Peyer's patch (tissue), 4 donors: ENCODE results near the gene KDM1B. TPM values are rescaled to one million over a fixed set of nuclear protein-coding genes. Genes with fewer than 3 reads are reported as not detected.
"Not testable (repeated sequence)": the region's sequence is repeated elsewhere in the genome, so short reads cannot be mapped to it uniquely, and the experiment has no call there.

ENCODE experiments used
- DNase-seq, 3 donors: peaks; one replicate each; pipeline ENCODE4 v3.0.0-alpha.2; 2017 to 2019
- H3K27ac ChIP-seq, 4 donors: fragments of 200-600 bp; sonication (generic); one replicate each; pipeline ENCODE4 v1.5.1; 2016 to 2019
- H3K27me3 ChIP-seq, 2 donors: fragments of 200-600 bp; sonication (generic); one replicate each; pipeline ENCODE4 v1.5.1; 2019
- H3K36me3 ChIP-seq, 3 donors: fragments of 200-600 bp; sonication (generic); one replicate each; pipeline ENCODE4 v1.5.1; 2016 to 2019
- H3K4me1 ChIP-seq, 4 donors: fragments of 200-600 bp; sonication (generic); one replicate each; pipeline ENCODE4 v1.5.1; 2016 to 2019
- H3K4me3 ChIP-seq, 4 donors: fragments of 200-600 bp; sonication (generic); 1 replicate in 3 of 4; 2 replicates in 1 of 4; pipeline ENCODE4 v1.5.1; 2016 to 2019; ENCODE audit warnings: mild to moderate bottlenecking in 1 of 4
- H3K9me3 ChIP-seq, 4 donors: fragments of 200-600 bp; sonication (generic); one replicate each; pipeline ENCODE4 v1.5.1; 2016 to 2019; ENCODE audit warnings: mild to moderate bottlenecking in 1 of 4
- CTCF ChIP-seq, 6 experiments: fragments of 450-650 bp in 4 of 6; fragments of 200-600 bp in 2 of 6; sonication (generic) in 1 of 6; IDR thresholded peaks; one replicate each; pipeline ENCODE4 v1.5.1; 2017 to 2019; ENCODE audit warnings: antibody characterized with exemption in 6 of 6, mild to moderate bottlenecking in 3 of 6, moderate library complexity in 1 of 6
- POLR2A ChIP-seq, 2 donors: fragments of 450-650 bp; IDR thresholded peaks; one replicate each; pipeline ENCODE4 v1.5.1; 2017; ENCODE audit warnings: antibody characterized with exemption in 2 of 2, mild to moderate bottlenecking in 2 of 2, moderate library complexity in 2 of 2
- total RNA-seq, 4 donors: library from RNA; depleted of rRNA; stranded (reverse); fragments of >200 nt; gene quantifications; one replicate each; pipeline ENCODE4 v1.1.0, GENCODE V29; 2016

The KDM1B gene
- total RNA-seq, 4 donors from 2014 or later: 15.1 to 22.1 (median 19.1) TPM

- Histone ChIP-seq H3K4me1 (no peaks in the 10 kb centered on the region), H3K36me3 (peaks cover 0 to 71% (median 0%) of the 10 kb centered on the region in 3 donors), H3K4me3 (no peak overlapping the region), H3K9me3 (no peaks in the 10 kb centered on the region), H3K27me3 (no peaks in the 10 kb centered on the region), H3K27ac (no peak overlapping the region)
- TF ChIP-seq POLR2A (IDR thresholded peaks at IDR 0.05): no peak
- no peak for TF ChIP-seq CTCF (IDR thresholded peaks at IDR 0.05)
- DNase-seq: no peak
Measured at GRCh38 chr6:18141805-18142590, 13.2 kb upstream of the KDM1B start.

DNA sequence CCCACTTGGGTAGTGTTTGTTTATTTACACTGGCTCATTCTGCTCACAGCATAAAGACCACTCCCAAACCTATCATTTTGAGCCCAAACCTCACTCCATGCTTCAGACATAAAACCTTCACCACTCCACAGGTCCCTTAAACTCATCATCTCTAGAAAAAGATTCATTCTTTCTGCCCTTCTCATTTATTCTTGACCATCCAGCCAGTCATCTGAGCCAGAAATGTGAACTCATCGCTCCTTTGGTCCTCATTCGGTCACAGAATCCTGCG, 12.7 kb upstream of the KDM1B start:
- no peak for DNase-seq
- H3K4me1 ChIP-seq: peaks cover 0 to 2% (median 0%) of the 10 kb centered on the region in 4 donors

GRCh38 chr6:18147160-18147559, 8.1 kb upstream of the KDM1B start:
- Histone ChIP-seq H3K4me1 (peaks cover 0 to 18% (median 0%) of the 10 kb centered on the region in 4 donors), H3K27ac (peak overlapping the region in 3 of 4 donors; percentile 1 to 77 (median 64)), H3K27me3 (no peaks in the 10 kb centered on the region), H3K4me3 (no peak overlapping the region), H3K36me3 (peaks cover 0 to 33% (median 0%) of the 10 kb centered on the region in 3 donors), H3K9me3 (no peaks in the 10 kb centered on the region)
- peak in 1 of 3 donors; percentile 53 for DNase-seq
- no peak for TF ChIP-seq POLR2A (IDR thresholded peaks at IDR 0.05)
- no peak for TF ChIP-seq CTCF (IDR thresholded peaks at IDR 0.05)

More for the DNA sequence above, 12.7 kb upstream of the KDM1B start:
- no peak overlapping the region for H3K4me3 ChIP-seq
- H3K36me3 ChIP-seq: peaks cover 0 to 68% (median 0%) of the 10 kb centered on the region in 3 donors
- H3K9me3 ChIP-seq: no peaks in the 10 kb centered on the region
- no peak overlapping the region for H3K27ac ChIP-seq
- no peaks in the 10 kb centered on the region for H3K27me3 ChIP-seq
- TF ChIP-seq CTCF (IDR thresholded peaks at IDR 0.05) (no peak), POLR2A (IDR thresholded peaks at IDR 0.05) (no peak)

- Histone ChIP-seq H3K27ac (peak overlapping the region in 3 of 4 donors; percentile 1 to 77 (median 64)), H3K4me3 (no peak overlapping the region), H3K4me1 (peaks cover 0 to 18% (median 0%) of the 10 kb centered on the region in 4 donors), H3K9me3 (no peaks in the 10 kb centered on the region), H3K36me3 (peaks cover 0 to 29% (median 0%) of the 10 kb centered on the region in 3 donors), H3K27me3 (no peaks in the 10 kb centered on the region)
- TF ChIP-seq POLR2A (IDR thresholded peaks at IDR 0.05): no peak
- no peak for TF ChIP-seq CTCF (IDR thresholded peaks at IDR 0.05)
- DNase-seq: no peak
Measured at GRCh38 chr6:18147616-18148015, 7.6 kb upstream of the KDM1B start.

DNA sequence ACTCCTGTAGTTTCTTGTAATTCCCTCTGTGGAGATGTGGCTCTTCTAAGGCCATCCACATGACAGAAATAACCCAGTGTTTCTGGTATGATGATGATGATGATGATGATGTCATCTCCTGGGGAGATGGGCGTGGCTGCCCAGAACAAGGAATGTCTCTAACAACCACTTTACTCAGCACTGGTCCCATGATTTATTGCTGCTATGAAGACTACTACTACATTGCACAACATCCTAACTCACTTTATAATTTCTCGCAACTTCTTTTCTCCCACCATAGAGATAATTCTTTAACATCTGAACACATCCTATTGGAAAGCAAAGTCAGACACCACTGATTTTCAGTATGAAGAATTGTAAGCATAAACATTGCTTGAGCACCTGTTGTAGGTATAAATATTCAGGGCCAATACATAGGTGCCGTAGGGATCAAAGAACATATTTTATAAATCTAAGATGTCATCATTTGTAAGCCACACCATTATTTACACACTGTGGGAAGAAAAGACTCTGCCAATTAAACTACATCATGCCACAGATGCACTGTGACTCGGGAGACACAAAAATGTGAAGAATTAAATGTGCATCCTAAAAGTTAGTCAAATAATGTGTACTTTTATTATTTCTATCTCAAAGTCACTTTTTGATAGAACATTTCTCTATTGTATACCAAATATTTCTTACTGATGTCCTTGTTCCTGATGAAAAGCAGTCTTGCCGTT, 6.8 kb upstream of the KDM1B start:
- Histone ChIP-seq H3K9me3 (no peaks in the 10 kb centered on the region), H3K4me3 (no peak overlapping the region), H3K27ac (peak overlapping the region in 3 of 4 donors; percentile 1 to 77 (median 64)), H3K4me1 (peaks cover 0 to 18% (median 0%) of the 10 kb centered on the region in 4 donors), H3K27me3 (no peaks in the 10 kb centered on the region), H3K36me3 (peaks cover 0 to 21% (median 0%) of the 10 kb centered on the region in 3 donors)
- TF ChIP-seq POLR2A (IDR thresholded peaks at IDR 0.05): peak in 1 of 2 donors; percentile 12
- no peak for TF ChIP-seq CTCF (IDR thresholded peaks at IDR 0.05)
- peak in 2 of 3 donors; percentile 51 to 84 for DNase-seq

DNA sequence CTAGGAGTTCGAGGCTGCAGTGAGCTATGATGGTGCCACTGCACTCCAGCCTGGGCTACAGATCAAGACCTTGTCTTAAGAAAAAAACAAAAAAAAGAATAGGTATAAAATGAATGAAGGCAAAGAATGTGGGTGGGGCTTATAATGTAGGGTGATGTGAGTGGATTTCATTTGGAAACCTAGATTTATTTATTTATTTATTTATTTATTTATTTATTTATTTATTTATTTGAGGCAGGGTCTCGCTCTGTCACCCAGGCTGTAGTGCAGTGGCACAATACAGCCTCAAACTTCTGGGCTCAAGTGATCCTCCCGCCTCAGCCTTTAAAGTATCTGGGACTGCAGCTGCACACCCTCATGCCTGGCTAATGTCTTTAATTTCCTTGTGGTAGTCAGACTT, 3.8 kb upstream of the KDM1B start:
- H3K27me3 ChIP-seq, DNase-seq, H3K27ac ChIP-seq: not testable (repeated sequence)

More for the DNA sequence above, 3.8 kb upstream of the KDM1B start:
- H3K36me3 ChIP-seq, H3K9me3 ChIP-seq, H3K4me3 ChIP-seq: not testable (repeated sequence)
- H3K4me1 ChIP-seq: peaks cover 0 to 22% (median 1%) of the 10 kb centered on the region in 4 donors
